OCI-LY3 (cell line): Measurements from ENCODE around the gene ARNT2.

Source experiments
- H2AFZ ChIP-seq: fragments of 200-600, 300-600 bp; shearing (Covaris generic); 2 replicates; pipeline ENCODE4 v1.6.0; 2014; ENCODE audit warnings: antibody characterized with exemption, low read depth, low read length
- H3K27ac ChIP-seq: fragments of 200-600, 300-600 bp; sonication (generic); 2 replicates; pipeline ENCODE4 v1.5.1; 2014; ENCODE audit warnings: mild to moderate bottlenecking, low read length, moderate library complexity, mixed read lengths
- H3K27me3 ChIP-seq: fragments of 200-600, 300-600 bp; sonication (generic); 2 replicates; pipeline ENCODE4 v1.6.1; 2014; ENCODE audit warnings: low read depth, low read length, mixed read lengths
- H3K36me3 ChIP-seq: fragments of 200-600, 300-600 bp; sonication (generic); replicated peaks from 2 replicates; pipeline ENCODE3; 2014; ENCODE audit warnings: low read depth, low read length, mixed read lengths
- H3K4me1 ChIP-seq: fragments of 300-600, 200-600 bp; sonication (generic); 2 replicates; pipeline ENCODE4 v1.6.1; 2014; ENCODE audit warnings: low read length, mixed read lengths
- H3K4me2 ChIP-seq: fragments of 200-600, 300-600 bp; sonication (generic); 2 replicates; pipeline ENCODE4 v1.6.1; 2014; ENCODE audit warnings: low read length, mixed read lengths
- H3K4me3 ChIP-seq: fragments of 300-600, 200-600 bp; sonication (generic); 2 replicates; pipeline ENCODE4 v1.5.1; 2014; ENCODE audit warnings: antibody characterized with exemption, mild to moderate bottlenecking, low read length, moderate library complexity
- H3K79me2 ChIP-seq: fragments of 300-600, 200-600 bp; shearing (Covaris generic); 2 replicates; pipeline ENCODE4 v1.6.1; 2014; ENCODE audit warnings: mild to moderate bottlenecking, low read length, mixed read lengths
- H3K9ac ChIP-seq: fragments of 300-600, 200-600 bp; shearing (Covaris generic); 2 replicates; pipeline ENCODE4 v1.6.0; 2014; ENCODE audit warnings: mild to moderate bottlenecking, low read length, moderate library complexity
- H3K9me3 ChIP-seq: fragments of 200-600, 300-600 bp; shearing (Covaris generic); 2 replicates; pipeline ENCODE4 v1.6.1; 2014; ENCODE audit warnings: low read length, mixed read lengths; ENCODE audit not compliant: insufficient read depth
- H4K20me1 ChIP-seq: fragments of 200-600, 300-600 bp; sonication (generic); 2 replicates; pipeline ENCODE4 v1.6.1; 2016; ENCODE audit warnings: low read length, mixed read lengths; ENCODE audit not compliant: insufficient read depth
- EZH2phosphoT487 ChIP-seq: fragments of 200-600 bp; shearing (Covaris generic); IDR thresholded peaks from 2 replicates; pipeline ENCODE4 v1.6.1; 2018; ENCODE audit warnings: antibody characterized with exemption, mixed run types, low read depth
- TF ChIP-seq, protein P1 (sequence below): fragments of 200-600, 300-600 bp; sonication (generic); IDR thresholded peaks from 2 replicates; pipeline ENCODE4 v1.5.1; 2014; ENCODE audit warnings: antibody characterized with exemption, low read length, low read depth

ARNT2 gene

DNA sequence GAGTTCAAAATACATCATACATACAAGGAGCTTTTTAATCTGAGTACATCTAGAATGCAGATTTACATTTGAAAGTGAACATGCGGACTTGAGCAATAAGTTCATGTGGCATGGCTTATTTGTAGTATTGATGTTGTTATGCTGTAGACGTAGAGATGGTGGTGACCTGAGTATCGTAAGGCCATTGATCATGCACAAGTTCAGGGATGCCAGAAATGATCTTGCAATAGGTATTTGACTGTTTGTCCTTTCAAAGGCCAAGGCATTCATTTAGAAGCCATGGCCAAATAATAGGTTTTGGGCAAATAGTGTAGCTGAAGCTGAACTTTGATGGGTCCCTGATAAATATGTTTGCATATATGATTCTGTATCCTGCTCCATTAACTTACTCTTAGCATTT is 35.0 kb downstream of the ARNT2 start:
- H3K27me3 ChIP-seq = peaks cover 13% of the 10 kb centered on the region; the same call in 1 of the 2 replicates
- H2AFZ ChIP-seq = no peak overlapping the region
- H3K27ac ChIP-seq = no peak overlapping the region
- no peak overlapping the region for H3K4me3 ChIP-seq
- H3K36me3 ChIP-seq = no peaks in the 10 kb centered on the region
- no peaks in the 10 kb centered on the region for H3K9me3 ChIP-seq
- no peaks in the 10 kb centered on the region for H3K79me2 ChIP-seq
- no peaks in the 10 kb centered on the region for H4K20me1 ChIP-seq
- H3K9ac ChIP-seq = no peak overlapping the region
- H3K4me2 ChIP-seq = no peak overlapping the region
- TF ChIP-seq, protein P1, sequence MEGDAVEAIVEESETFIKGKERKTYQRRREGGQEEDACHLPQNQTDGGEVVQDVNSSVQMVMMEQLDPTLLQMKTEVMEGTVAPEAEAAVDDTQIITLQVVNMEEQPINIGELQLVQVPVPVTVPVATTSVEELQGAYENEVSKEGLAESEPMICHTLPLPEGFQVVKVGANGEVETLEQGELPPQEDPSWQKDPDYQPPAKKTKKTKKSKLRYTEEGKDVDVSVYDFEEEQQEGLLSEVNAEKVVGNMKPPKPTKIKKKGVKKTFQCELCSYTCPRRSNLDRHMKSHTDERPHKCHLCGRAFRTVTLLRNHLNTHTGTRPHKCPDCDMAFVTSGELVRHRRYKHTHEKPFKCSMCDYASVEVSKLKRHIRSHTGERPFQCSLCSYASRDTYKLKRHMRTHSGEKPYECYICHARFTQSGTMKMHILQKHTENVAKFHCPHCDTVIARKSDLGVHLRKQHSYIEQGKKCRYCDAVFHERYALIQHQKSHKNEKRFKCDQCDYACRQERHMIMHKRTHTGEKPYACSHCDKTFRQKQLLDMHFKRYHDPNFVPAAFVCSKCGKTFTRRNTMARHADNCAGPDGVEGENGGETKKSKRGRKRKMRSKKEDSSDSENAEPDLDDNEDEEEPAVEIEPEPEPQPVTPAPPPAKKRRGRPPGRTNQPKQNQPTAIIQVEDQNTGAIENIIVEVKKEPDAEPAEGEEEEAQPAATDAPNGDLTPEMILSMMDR = no peak
- TF ChIP-seq EZH2phosphoT487 = no peak
- peaks cover 6% of the 10 kb centered on the region; the same call in 1 of the 2 replicates for H3K4me1 ChIP-seq

DNA sequence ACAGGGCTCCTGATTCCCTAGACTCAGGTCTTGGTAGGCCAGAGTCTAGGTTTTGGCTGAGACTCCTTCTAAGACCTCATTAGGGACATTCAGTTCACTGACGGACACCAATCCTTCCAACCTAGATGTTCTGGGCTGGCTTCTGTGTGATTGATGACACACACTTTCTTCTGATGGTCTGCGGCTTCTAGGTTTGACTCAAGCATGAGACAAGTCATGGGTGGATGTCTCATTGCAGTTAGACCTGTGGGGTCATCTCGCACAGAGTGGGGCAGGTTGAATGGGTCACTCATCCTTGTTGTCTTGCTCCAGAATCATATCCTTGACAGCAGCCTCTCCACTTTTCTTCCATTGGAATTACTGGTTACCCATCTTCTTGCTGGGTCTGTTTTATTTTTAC is 35.8 kb downstream of the ARNT2 start:
- Histone ChIP-seq H3K36me3 (no peaks in the 10 kb centered on the region), H3K4me3 (no peak overlapping the region), H3K9me3 (no peaks in the 10 kb centered on the region), H3K4me1 (peaks cover 6% of the 10 kb centered on the region; the same call in 1 of the 2 replicates), H3K9ac (no peak overlapping the region), H3K27me3 (peaks cover 13% of the 10 kb centered on the region; the same call in 1 of the 2 replicates), H2AFZ (no peak overlapping the region), H3K79me2 (no peaks in the 10 kb centered on the region), H3K4me2 (no peak overlapping the region), H4K20me1 (no peaks in the 10 kb centered on the region), H3K27ac (no peak overlapping the region)
- TF ChIP-seq, protein P1 = no peak
- no peak for TF ChIP-seq EZH2phosphoT487

DNA sequence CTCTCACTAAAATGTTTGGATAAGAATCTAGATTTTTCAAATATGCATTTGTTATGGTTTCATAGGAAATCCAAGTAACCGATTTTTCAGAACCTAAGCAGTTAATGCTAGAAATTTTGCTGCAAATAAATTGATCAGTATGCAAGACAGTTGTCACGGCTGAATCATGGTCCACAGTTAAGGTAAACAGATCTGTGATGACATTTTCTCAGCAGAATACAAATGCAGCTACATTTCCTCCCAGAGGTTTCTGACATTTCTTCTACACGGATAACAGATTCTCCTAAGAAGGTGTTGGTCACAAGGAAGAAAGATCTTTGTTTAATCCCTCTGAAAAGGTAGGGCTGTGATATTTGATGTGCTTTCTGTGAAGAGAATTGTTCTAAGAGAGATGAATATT is 36.9 kb downstream of the ARNT2 start:
- Histone ChIP-seq H3K79me2 (no peaks in the 10 kb centered on the region), H3K9ac (no peak overlapping the region), H2AFZ (no peak overlapping the region), H3K9me3 (no peaks in the 10 kb centered on the region), H3K36me3 (no peaks in the 10 kb centered on the region), H3K4me2 (no peak overlapping the region), H3K27ac (no peak overlapping the region), H4K20me1 (no peaks in the 10 kb centered on the region), H3K4me1 (peaks cover 6% of the 10 kb centered on the region; the same call in 1 of the 2 replicates), H3K27me3 (peaks cover 13% of the 10 kb centered on the region; the same call in 1 of the 2 replicates), H3K4me3 (no peak overlapping the region)
- TF ChIP-seq, protein P1 = no peak
- no peak for TF ChIP-seq EZH2phosphoT487

DNA sequence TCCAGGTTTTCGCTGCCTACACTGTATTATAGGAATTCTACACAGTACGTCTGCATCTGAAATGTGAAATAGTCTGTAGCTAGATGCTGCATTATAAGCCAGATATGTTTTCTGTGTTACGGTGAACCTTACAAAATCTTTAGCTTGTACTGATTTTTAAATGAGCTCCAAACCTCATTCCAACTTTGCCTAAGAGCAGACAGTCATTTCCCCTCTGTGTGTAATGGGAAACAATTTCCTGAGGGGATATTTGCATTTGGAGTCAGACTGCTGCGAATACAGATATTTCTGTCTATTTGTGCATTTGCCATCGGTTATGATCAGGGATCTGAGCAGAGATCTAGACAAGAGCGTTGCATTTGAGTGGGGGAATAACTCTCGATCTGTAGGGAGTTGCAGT is 37.5 kb downstream of the ARNT2 start:
- Histone ChIP-seq H4K20me1 (no peaks in the 10 kb centered on the region), H3K27ac (no peak overlapping the region), H3K4me2 (no peak overlapping the region), H3K4me3 (no peak overlapping the region), H2AFZ (no peak overlapping the region), H3K36me3 (no peaks in the 10 kb centered on the region), H3K27me3 (peaks cover 13% of the 10 kb centered on the region; the same call in 1 of the 2 replicates), H3K9me3 (no peaks in the 10 kb centered on the region), H3K4me1 (peaks cover 6% of the 10 kb centered on the region; the same call in 1 of the 2 replicates), H3K79me2 (no peaks in the 10 kb centered on the region), H3K9ac (no peak overlapping the region)
- TF ChIP-seq EZH2phosphoT487 = no peak
